ENCODE data around the gene OSBP2.
A peak's percentile ranks its signal among the peaks of the same experiment; 100 is the strongest.
"Not testable (repeated sequence)": the region's sequence is repeated elsewhere in the genome, so short reads cannot be mapped to it uniquely, and the experiment has no call there.

The OSBP2 gene

DNA sequence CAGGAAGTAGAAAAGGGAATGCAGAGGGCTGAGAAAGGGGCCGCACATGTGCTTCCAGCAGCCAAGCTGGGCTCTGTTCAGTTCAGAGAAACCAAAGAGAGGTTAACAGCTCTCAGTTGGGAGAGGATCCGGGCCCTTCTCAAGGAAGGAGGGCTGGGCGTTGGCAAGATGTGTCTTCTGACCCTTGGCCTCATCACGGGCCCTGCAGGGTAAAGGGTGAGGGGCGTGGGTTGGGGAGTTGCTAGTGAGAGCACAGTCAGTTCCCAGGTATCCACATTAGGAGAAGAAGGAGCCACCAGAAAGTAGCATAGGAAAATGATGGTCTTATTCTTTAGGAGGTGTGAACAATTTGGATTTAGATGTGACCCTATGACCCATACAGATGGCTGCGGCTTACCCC is 73.0 kb downstream of the OSBP2 start:
- no peak for DNase-seq

DNA sequence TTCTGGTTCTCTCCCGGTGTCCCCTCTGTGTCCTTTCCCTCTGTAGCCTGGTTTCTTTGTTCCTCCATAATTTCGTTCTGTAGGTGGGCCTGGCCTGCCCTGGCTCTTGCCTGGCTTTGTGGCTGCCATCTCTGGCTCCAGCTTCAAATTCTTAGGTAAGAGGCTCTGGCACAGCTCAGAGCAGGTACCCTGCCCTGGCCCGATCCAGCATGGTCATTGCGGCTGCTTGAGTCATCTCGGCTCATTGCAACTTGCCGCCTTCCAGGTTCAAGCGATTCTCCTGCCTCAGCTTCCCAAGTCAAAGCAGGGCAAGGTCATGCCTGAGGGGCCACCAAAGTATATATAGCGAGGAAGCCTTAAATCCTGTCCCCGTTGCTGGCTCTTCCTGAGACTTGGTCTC is 76.0 kb downstream of the OSBP2 start:
- no peak for DNase-seq

DNA sequence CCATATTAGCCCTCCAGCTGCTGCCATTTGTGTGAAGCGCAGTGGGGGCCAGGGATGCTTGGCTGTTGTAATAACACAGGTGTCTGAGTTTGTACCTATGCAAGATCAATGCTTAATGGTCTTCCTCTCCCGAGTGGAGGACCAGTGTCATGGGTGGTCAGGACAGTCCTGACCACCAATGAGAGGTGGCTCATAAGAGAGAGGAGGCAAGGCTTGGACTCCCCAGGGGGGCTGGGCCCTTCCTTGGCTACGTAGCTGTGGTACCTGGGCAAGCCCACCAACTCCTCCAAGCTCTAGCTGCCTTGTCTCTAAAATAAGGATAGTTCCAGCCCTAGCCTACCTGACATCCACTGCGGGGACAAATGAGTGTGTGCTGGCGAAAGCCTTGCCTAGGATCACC is 79.2 kb downstream of the OSBP2 start:
- DNase-seq = no peak

DNA sequence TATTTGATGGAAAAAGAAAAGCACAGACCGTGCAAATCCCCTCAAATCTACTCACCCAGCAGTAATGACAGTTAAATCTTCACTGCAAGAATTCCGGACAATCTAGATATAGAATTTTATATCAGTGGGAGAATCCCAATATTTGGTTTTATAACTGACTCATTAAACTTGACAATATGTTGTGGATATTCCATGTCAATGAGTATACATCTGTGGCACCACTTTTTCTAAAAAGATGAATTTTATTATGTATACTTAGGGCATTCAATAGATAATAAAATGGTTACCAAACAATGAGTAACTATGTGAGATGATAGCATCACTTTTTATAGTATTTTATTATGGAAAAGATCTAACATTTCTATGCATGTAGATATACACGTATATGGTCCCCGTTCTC is 79.9 kb downstream of the OSBP2 start:
- no peak for DNase-seq

DNA sequence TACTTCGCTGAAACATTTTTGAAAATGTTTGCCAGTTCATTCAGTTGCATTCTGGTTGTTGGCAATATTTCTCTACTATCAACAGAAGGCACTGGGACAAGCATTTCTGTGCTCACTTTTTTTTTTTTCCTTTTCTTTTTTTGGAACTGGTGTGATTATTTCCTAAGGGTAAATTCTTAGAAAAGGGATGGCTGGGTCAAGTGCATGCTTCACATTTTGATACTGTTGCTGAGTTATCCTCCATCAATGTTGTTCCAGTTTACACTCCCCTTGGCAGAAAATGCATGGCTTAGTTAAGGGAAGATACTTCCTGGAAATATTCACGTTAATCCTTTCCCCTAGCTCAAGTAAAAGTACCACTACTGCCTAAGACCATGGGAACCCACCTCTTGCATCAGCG is 81.8 kb downstream of the OSBP2 start:
- no peak for DNase-seq

DNA sequence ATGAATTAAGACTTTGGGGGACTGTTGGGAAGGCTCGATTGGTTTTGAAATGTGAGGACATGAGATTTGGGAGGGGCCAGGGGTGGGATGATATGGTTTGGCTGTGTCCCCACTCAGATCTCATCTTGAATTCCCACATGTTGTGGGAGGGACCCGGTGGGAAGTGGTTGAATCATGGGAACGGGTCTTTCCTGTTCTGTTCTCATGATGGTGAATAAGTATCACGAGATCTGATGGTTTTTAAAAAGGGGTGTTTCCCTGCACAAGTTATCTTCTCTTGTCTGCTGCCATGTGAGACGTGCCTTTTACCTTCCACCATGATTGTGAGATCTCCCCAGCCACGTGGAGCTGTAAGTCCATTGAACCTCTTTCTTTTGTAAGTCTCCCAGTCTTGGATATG is 82.5 kb downstream of the OSBP2 start:
- not testable (repeated sequence) for DNase-seq

DNA sequence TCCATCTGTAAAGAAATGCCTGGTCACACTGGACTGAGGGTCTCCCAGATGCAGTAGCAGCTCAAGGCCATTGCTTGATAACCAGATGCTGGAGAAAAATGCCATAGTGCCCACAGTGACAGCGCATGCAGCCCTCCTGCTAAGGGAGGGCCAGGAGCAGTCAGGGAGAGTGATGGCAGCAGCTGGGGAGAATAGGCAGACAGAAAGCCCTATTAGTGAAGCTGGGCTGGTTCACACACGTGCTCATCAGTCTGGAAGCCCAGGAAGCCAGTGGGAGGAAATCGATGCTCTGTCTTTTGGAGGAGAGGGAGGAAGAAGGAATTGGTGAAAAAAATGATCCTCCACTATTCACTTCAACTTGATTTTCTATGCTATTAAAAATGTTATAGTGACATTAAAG is 82.9 kb downstream of the OSBP2 start:
- DNase-seq = no peak

DNA sequence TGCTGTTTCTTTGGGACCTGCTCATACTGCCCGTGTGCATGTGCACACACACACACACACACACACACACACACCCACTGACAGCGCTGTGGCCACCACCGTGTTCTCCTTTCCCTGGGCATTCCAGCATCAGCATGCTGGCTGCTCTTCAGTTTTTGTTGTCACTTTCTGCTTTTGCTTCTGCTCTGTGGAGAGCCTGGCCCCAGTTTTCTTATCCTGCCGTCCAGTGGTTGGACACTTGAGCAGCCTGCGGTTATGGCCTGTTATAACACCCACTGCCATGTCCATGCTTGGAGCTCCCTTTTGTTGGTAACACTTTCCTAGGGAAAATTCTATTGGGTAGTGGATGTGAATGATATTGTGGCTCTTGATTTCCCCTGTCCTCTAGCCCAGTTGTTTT is 83.6 kb downstream of the OSBP2 start:
- DNase-seq = no peak

DNA sequence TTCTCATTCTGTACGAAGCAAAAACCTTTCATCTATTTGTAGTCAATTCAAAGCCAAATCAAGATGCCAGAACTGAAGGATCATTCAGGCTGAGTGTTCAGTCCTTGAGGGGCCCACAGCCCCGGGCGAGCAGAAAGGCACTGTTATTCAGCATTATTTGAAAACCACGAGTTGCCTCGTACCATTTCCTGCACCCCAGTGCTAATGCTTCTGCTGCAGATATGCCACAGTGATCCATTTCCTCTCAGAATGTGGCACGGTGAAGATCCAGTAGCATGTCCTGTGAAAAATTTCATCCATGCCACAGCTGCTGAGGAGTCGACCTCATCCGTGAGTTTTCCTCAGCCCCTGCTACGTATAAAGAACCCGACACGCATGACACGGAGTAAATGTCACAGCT is 85.4 kb downstream of the OSBP2 start:
- DNase-seq = no peak

DNA sequence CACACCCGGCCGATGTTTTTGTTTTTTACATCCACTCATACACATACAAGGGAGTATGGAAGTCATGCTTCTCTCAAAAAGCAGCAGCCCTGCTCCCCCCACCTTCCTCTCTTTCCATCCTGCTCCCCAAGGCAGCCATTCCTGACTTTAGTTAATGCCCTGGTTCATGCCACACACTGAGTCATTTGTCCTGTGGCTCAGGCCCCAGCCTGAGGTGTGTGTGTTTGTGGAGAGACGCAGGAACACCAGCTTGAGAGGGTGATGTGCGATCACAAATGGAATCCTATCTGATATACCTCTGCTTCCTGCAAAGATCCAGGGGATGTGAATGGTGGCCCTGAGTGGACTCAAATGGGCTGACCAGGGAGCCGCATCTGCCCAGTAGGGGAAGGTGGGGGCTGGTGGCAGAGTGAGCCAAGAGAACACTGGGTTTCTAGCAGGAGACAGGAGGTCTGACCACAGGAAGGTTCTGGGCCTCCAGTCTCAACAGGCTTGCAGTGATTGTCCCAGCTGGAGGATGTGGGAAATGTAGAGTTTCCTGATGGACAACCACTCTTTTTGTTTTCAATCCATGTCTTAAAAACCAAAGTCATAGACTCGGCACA is 86.7 kb downstream of the OSBP2 start:
- DNase-seq = no peak

DNA sequence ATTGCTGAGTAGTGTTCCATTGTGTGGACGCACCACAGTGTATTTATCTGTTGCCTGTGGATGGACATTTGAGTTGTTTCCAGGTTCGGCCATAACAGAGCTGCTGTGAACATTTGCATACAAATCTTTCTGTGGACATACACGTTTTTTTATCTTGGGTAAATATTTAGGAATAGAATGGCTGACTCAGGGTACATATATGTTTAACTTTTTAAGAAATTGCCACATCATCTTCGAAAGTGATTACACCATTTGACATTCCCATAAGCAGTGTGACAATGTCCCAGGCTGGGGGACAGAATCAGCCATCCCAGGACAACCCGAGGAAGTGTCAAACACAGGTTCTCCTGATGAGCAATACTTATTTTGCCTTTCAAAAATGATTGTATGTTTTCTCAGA is 87.9 kb downstream of the OSBP2 start:
- DNase-seq = no peak

DNA sequence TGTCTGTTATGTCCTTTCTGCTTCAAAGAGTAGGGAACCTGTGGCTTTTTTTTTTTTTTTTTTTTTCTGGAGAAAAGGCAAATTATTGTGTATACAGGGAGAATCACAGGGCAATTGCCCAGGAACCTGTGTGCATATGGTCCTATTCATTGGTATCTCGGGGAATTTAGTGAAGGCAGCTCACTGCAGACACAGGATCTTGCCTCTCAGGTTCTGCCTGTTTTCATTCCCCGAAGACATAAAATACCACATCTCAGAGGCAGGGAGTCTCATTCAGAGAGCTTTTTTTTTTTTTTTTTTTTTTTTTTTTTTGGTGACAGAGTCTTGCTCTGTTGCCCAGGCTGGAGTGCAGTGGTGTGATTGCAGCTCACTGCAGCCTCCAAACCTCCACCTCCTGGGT is 88.3 kb downstream of the OSBP2 start:
- no peak for DNase-seq

DNA sequence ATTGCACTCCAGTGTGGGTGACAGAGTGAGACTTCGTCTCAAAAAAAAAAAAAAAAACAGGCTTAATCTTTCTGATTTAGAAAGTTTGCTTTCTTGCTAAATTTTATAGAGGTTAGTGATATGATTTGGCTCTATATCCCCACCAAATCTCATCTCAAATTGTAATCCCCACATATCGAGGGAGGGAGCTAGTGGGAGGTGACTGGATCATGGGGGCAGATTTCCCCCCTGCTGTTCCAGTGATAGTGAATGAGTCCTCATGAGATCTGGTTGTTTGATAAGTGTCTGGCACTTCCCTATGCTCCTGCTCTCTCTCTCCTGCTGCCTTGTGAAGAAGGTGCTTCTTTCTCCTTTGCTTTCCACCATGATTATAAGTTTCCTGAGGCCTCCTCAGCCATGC is 90.9 kb downstream of the OSBP2 start:
- no peak for DNase-seq

DNA sequence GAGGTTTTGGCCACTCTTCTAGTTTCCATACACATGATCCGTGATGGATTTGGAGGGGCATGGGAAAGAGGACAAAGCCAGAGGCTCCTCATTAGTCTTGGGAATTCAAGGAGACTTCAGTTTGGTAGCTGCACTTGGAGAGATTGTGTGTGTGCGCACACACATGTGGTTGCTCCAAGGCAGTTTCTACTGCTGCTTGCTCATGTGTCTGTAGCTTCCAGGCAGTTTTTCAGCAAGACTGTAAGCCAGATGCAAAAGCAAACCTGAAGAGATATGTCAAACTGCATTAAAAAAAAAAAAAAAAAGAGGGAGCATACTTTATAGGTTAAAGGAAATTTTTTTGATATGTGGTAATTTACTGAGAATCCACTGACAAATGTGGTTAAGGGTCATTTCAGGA is 95.7 kb downstream of the OSBP2 start:
- DNase-seq = no peak

DNA sequence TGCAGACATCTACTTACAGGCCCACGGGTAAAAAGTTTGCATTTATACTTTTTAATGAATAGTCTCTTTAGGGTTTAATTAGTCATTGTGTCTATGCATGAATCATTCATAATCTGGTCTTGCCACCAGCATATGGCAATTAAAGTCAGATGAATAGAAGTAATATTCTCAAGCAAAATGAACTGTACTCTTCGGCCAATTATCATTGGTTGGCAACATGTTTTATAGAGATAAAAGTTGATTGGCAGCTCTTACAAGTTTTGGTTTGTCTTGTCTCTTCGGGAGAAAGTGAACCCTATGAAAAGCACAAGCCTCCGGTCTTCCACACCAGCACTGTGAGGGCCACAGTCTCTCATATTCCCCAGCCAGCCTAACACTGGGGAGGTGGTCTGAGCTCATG is 97.8 kb downstream of the OSBP2 start:
- no peak for DNase-seq

DNA sequence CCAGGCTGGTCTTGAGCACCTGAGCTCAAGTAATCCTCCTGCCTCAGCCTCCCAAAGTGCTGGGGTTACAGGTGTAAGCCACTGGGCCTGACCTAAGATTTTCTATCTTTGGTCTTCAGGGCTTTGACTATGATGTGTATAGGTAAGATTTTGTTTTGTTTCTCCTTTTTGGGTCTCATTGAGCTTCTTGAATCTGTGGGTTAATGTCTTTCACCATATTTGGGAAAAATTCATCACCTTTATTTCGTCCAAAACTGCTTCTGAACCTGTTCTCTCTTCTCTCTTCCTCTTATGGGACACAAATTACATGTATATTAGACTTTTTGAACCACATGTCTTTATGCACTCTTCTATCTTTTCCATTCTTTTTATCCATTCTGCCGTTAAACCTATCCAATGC is 100.4 kb downstream of the OSBP2 start:
- DNase-seq = no peak

DNA sequence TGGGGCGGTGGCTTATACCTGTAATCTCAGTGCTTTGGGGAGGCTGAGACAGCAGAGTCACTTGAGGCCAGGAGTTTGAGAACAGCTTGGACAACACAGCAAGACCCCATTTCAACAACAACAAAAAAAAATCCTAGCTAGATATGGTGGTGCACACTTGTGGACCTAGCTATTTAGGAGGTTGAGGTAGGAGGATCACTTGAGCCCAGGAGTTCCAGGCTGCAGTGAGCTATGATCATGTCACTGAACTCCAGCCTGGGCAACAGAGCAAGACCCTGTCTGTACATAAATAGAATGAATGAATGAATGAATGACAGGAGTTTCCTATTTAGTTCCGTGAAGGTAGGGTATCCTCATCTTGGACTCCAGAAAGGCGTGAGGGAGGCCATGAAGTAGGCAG is 107.0 kb downstream of the OSBP2 start:
- no peak for DNase-seq

DNA sequence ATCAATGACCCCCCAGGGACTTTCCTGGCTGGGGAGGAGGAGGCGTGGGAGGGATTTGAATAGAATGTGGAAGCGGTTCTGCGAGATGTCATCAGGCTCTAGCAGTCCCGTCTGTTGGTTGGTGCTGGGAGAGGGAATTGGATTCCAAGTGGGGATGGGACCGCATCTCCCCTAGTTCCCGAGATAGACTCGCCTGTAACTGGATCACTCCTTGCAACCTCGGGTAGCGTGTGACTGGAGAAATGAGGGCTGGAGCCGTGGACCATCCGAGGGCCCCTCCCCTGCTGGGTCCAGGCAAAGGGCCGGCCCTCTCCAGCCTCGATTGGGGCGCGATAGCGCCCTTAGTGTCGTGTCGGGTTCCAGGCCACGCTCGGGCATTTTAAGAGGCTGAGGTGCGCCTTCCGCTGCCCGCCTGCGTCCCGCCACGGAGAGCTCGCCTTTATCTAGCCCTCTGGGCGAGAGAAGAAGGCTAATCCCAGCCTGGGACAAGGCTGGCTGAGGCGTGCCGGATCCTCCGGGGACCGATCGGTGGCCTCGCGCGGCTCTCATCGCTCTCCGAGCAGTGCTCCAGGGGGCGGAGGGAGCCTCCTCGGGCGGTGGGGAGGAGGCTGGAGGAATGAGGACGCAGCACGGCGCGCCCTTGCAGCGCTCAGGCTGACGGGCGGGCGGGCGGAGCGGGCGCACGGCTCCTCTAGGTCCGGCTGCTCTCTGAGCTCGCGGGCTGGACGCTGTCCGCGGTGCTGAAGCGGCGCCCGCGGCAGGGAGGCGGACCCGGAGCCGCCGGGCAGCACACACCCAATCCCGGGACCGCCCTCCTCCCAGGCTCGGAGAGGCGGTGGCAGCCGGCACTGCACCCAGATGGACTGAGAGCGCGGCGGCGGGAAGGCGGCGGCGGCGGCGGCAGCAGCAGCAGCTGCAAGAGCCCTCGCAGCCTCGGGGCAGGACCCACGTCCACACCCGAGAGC is 107.8 kb downstream of the OSBP2 start:
- peak; percentile 71 for DNase-seq

DNA sequence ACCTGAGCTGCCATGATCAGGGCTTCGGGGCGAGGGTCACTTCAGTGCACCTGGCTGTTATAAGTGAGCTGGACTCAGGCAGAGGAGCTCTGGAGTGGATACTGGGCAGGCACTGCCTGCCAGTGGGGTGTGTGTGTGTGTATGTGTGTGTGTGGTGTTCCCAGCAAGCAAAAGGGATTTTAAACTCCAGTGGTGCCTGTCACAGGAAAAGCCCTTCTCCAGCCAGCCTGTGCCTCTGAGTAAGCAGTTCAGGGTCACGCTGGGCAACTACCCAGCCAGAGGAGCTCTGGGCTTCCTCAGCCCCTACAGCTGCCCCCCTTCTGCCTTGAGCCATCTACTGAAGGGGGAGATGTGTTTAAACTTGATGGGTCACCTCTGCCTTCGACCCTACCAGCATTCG is 109.0 kb downstream of the OSBP2 start:
- no peak for DNase-seq

DNA sequence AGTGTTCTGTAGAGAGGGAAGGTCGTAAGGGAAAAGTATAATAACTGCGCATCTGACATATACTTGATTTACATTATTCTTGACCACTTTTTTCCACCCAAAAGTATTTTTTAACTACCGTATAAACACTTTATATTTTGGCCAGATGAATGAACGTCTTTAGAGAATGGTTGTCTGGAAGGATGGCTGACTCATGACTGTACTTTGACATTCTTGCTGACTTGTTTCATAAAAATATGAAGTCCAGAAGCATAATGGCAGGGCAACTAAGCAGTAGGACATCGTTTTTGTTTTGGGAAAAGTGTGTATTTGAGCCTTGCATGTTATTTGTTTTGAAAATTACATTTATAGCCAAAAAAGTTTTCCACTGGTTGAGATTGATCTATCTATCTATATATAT is 110.0 kb downstream of the OSBP2 start:
- no peak for DNase-seq

DNA sequence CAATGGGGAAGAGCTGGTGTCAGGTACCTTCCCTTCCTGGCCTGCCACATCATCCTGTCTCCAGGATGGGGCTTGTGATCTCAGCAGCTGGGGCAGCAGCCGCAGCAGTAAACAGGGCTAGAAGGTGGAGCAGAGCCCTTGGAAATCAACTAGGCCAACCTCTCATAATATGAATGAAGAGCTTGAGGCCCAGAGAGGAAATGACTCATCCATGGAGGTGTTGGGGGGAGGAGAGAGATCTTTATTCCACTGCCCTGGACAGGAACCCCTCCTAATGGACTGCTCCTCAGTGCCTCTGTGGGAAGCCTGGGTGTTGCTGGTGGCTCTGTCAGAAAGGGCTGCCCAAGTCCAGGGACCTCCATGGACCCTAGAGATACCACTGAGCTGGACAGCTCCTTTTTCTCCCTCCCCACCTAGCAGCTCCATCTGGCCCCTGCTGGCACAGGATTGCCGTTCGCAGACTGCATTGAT is 111.8 kb downstream of the OSBP2 start:
- no peak for DNase-seq

DNA sequence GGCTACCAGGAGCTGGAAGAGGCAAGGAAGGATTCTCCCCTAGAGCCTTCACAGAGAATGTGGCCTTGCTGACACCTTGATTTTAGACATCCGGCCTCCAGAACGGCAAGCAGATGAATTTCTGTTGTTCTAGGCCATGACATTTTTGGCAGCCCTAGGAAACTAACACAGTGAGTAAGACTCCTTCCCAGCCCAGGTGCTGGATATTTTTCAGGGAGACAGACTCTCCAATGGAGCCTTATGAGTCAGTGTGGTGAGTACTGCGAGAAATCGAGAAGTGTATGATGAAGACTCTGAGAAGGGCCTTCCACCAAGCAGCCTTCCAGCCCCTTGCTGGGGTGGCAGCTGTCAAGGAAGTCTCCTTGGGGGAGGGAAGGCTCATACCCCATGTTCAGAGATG is 114.4 kb downstream of the OSBP2 start:
- no peak for DNase-seq

DNA sequence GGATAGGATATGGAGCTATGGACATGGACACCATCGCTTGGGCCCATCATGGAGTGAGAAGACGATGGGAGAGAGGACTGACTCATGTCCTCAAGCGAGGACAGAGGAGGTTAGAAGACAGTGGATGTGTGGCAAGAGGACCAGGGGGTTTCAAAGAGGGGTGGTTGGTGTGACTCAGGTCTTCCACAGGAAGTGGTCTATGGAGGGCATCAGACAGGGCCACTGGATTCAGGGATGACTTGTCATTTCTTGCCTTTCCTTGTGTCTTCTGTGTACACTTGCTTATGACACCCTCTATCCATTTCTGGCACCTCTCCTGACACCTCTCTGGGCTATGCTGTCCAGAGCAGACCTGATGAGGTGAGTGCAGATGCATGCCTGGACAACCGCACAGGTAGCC is 115.4 kb downstream of the OSBP2 start:
- DNase-seq = no peak

DNA sequence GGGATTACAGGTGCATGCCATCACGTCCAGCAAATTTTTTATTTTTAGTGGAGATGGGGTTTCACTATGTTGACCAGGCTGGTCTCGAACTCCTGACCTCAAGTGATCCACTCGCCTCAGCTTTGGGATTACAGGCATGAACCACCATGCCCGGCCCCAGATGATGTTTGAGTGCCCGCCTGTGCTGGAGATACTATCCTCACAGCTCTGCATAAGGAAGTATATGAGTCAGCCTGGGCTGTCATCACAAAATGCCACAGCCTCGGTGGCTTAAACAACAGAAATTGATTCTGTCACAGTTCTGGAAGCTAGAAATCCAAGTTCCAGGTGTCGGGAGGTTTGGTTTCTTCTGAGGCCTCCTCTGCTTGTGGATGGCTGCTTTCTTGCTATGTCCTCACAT is 119.3 kb downstream of the OSBP2 start:
- no peak for DNase-seq

DNA sequence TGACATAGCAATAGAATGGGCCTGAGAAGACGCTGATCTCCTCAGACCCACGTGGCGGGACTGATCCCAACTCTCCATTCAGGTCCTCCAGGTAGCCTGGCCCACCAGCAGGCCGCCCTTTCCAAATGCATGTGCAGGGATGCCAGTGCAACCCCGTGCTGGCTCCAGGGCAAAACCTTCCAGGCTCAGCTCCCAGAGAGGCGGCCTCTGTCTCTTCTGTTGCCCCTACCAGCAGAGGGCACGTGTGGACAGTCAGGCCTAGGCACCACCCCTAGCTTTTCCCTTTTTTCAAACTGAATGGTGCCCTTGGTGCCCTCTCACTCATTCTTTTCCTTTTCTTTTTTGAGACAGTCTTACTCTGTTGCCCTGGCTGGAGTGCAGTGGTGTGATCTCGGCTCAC is 121.7 kb downstream of the OSBP2 start:
- DNase-seq = no peak
